ENCODE results near the gene COL4A2.
A peak's percentile ranks its signal among the peaks of the same experiment; 100 is the strongest.

COL4A2 gene

GRCh38 chr13:110294146-110294545 is 12.9 kb upstream of the COL4A2 start:
- TF ChIP-seq, protein P1, sequence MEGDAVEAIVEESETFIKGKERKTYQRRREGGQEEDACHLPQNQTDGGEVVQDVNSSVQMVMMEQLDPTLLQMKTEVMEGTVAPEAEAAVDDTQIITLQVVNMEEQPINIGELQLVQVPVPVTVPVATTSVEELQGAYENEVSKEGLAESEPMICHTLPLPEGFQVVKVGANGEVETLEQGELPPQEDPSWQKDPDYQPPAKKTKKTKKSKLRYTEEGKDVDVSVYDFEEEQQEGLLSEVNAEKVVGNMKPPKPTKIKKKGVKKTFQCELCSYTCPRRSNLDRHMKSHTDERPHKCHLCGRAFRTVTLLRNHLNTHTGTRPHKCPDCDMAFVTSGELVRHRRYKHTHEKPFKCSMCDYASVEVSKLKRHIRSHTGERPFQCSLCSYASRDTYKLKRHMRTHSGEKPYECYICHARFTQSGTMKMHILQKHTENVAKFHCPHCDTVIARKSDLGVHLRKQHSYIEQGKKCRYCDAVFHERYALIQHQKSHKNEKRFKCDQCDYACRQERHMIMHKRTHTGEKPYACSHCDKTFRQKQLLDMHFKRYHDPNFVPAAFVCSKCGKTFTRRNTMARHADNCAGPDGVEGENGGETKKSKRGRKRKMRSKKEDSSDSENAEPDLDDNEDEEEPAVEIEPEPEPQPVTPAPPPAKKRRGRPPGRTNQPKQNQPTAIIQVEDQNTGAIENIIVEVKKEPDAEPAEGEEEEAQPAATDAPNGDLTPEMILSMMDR (conservative IDR thresholded peaks at IDR 0.05; ENCODE audit: control insufficient read depth, insufficient read depth, low read depth, low read length): no peak
- DNase-seq (ENCODE audit: low read depth): peak; percentile 92
- H3K4me3 ChIP-seq (ENCODE audit: control insufficient read depth, low read depth, low read length): no peak overlapping the region

DNA sequence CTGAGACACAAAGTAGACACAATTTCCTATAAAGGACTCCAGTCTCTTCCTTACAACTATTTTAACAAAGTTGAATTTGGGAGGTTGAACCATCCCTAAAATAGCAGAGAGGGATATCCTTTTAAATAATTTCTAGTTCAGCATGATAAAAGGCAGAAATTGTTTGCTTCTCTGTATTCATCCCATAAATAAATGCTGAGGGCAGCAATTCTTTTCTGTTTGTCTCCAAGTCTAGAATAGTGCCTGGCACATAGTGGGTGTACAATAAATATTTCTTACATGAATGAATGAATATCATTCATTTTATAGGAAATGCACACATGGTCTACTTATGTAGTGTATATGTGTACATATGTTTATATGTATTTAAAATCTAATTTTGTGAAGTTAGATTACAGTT is 12.5 kb upstream of the COL4A2 start:
- TF ChIP-seq, protein P1 (conservative IDR thresholded peaks at IDR 0.05; ENCODE audit: control insufficient read depth, insufficient read depth, low read depth, low read length): no peak
- DNase-seq (ENCODE audit: low read depth): no peak
- no peak overlapping the region for H3K4me3 ChIP-seq (ENCODE audit: control insufficient read depth, low read depth, low read length)

- TF ChIP-seq, protein P1 (conservative IDR thresholded peaks at IDR 0.05; ENCODE audit: control insufficient read depth, insufficient read depth, low read depth, low read length): no peak
- DNase-seq (ENCODE audit: low read depth): no peak
- no peak overlapping the region for H3K4me3 ChIP-seq (ENCODE audit: control insufficient read depth, low read depth, low read length)
Observed at GRCh38 chr13:110297011-110297410, 10.1 kb upstream of the COL4A2 start.

GRCh38 chr13:110297766-110298504 is 9.1 kb upstream of the COL4A2 start:
- TF ChIP-seq, protein P1 (conservative IDR thresholded peaks at IDR 0.05; ENCODE audit: control insufficient read depth, insufficient read depth, low read depth, low read length): no peak
- H3K4me3 ChIP-seq (ENCODE audit: control insufficient read depth, low read depth, low read length): no peak overlapping the region
- no peak for DNase-seq (ENCODE audit: low read depth)

- no peak for DNase-seq (ENCODE audit: low read depth)
Observed at GRCh38 chr13:110298505-110299282, 8.4 kb upstream of the COL4A2 start.

GRCh38 chr13:110299283-110299840 is 7.7 kb upstream of the COL4A2 start:
- DNase-seq (ENCODE audit: low read depth): no peak
- H3K4me3 ChIP-seq (ENCODE audit: control insufficient read depth, low read depth, low read length): no peak overlapping the region
- TF ChIP-seq, protein P1 (conservative IDR thresholded peaks at IDR 0.05; ENCODE audit: control insufficient read depth, insufficient read depth, low read depth, low read length): no peak

More at GRCh38 chr13:110298505-110299282, 8.4 kb upstream of the COL4A2 start:
- no peak overlapping the region for H3K4me3 ChIP-seq (ENCODE audit: control insufficient read depth, low read depth, low read length)
- TF ChIP-seq, protein P1 (conservative IDR thresholded peaks at IDR 0.05; ENCODE audit: control insufficient read depth, insufficient read depth, low read depth, low read length): no peak
